Esophagus squamous epithelium (tissue), 4 donors: ENCODE data around the gene RABGAP1L.

Experiments
- POLR2A ChIP-seq, 4 donors: fragments of 450-650 bp; IDR thresholded peaks; one replicate each; pipeline ENCODE4 v1.6.1; 2017; ENCODE audit warnings: antibody characterized with exemption in 4 of 4, mild to moderate bottlenecking in 4 of 4, moderate library complexity in 3 of 4
- TF ChIP-seq, protein P1 (sequence below), 6 experiments: fragments of 450-650 bp in 4 of 6; fragments of 200-600 bp in 2 of 6; sonication (generic) in 2 of 6; IDR thresholded peaks; one replicate each; pipeline ENCODE4 v1.5.1; 2016 to 2019; ENCODE audit warnings: antibody characterized with exemption in 6 of 6, mild to moderate bottlenecking in 4 of 6, moderate library complexity in 4 of 6

DNA sequence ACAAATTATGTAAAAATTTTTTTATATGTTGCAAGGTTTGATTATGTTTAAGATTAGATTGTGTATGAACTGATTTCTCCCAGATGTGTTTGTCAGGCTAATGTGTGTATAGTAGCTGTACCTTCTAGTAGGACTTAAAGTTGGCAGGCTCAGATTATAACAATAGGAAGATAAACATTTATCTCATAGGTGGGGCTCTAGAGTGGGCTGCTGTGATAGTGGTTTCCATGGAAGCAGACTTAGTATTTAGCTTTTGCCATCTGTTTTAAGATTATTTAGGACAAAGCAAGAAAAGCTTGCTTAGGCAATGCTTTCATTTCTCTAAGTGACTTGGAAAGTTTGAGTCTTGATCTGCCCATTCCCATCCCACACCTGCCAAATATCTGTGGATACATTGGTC, 652.7 kb downstream of the RABGAP1L start:
- TF ChIP-seq, protein P1, sequence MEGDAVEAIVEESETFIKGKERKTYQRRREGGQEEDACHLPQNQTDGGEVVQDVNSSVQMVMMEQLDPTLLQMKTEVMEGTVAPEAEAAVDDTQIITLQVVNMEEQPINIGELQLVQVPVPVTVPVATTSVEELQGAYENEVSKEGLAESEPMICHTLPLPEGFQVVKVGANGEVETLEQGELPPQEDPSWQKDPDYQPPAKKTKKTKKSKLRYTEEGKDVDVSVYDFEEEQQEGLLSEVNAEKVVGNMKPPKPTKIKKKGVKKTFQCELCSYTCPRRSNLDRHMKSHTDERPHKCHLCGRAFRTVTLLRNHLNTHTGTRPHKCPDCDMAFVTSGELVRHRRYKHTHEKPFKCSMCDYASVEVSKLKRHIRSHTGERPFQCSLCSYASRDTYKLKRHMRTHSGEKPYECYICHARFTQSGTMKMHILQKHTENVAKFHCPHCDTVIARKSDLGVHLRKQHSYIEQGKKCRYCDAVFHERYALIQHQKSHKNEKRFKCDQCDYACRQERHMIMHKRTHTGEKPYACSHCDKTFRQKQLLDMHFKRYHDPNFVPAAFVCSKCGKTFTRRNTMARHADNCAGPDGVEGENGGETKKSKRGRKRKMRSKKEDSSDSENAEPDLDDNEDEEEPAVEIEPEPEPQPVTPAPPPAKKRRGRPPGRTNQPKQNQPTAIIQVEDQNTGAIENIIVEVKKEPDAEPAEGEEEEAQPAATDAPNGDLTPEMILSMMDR (IDR thresholded peaks at IDR 0.05) = no peak
- no peak for TF ChIP-seq POLR2A (IDR thresholded peaks at IDR 0.05)
